ENCODE measurements around the gene NRDC.

DNA sequence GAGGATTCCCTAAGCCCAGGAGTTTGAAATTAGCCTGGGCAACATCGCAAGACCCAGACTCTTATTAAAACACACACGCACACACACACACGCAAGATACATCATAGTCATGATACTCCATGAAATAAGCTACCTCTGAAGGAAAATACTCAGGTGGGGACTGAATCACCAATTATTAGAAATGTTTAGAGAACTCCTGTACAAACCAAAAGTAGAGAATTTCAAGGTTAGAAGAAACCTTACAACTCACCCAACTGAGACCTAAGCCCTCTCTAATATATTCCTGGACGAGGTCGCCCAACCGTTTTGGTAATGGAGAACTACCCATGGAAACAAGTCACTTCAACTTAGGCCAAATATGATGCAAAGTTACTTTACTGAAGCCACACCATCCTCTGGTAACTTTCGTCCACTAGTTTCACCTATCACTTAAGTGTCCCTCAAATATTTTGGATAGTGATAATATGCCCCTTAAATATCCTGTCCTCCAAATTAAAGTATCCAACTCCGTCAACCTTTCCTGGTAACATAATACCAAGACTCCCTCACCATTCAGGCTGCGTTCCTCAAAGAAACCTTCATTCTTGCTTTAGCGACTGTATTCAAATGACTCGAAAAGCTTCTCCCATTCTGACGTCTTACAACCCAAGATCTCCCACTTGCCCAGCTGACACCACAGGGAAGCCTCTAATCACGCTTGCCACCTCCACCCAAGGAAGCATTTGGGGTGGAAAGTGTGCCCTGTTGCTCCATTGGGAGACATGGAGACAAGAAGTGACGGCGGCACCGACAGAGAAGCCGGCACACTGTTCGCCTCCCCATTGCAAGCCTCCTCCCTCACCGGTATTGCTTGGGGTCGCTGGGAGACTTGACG lies 856 bp downstream of the NRDC start:
- TF ChIP-seq CTCF (IDR thresholded peaks at IDR 0.05), result no peak
- TF ChIP-seq POLR2A (IDR thresholded peaks at IDR 0.05), result no peak

Measured in sigmoid colon (tissue), 3 donors.